Stimulated activated CD4-positive, alpha-beta T cell treated with anti-CD3 and anti-CD28 coated beads, TNF-alpha, amount 100 ng/mL, for 24 hours (primary cell): ENCODE results near the gene VPS54.
"Not testable (repeated sequence)": the region's sequence is repeated elsewhere in the genome, so short reads cannot be mapped to it uniquely, and the experiment has no call there.

Experiments
- DNase-seq, 3 experiments: peaks; one replicate each; pipeline ENCODE4 v3.0.0-alpha.2; 2020; ENCODE audit warnings: low read depth in 3 of 3

Gene VPS54

GRCh38 chr2:63993871-63994270, 25.4 kb downstream of the VPS54 start:
- no peak for DNase-seq

GRCh38 chr2:63993130-63993584, 26.1 kb downstream of the VPS54 start:
- not testable (repeated sequence) for DNase-seq

GRCh38 chr2:63992061-63992685, 27.1 kb downstream of the VPS54 start:
- DNase-seq: no peak

DNA sequence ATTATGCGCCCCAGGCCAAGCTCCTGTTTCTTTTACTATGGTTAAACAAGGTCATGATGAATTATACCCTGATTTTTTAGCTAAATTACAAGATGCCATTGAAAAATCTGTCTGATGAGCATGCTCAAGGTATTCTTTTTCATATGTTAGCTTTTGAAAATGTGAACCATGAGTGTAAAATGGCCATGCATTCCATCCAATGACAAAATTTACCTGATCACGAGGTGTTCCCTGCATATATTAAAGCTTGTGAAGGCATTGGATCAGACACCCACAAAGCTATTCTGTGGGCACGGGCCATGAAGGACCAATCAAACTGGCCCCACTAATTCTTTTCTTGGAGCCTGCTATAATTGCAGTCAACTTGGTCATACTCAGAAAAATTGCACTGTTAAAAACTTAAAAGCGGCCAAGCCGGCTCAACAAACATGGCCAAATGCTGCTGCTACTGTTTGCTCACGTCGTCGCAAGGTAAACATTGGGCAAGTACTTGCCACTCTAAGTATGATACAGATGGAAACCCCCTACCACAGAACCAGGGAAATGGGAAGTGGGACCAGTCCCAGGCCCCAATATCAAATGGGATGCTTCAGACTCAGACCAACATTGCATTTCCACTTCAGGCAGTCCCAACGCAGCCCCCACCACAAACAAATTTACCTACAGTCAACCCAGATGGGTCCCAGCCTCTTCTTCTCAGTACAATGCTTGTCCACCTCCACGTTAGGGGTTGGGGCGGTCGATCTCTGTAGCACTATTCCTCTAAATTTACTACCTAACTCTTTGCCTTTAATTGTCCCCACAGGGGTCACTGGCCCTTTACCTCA, 27.8 kb downstream of the VPS54 start:
- DNase-seq: not testable (repeated sequence)

- no peak for DNase-seq
Observed at GRCh38 chr2:63990072-63990471, 29.2 kb downstream of the VPS54 start.

GRCh38 chr2:63988842-63989436, 30.3 kb downstream of the VPS54 start:
- not testable (repeated sequence) for DNase-seq

GRCh38 chr2:63984606-63985359, 34.4 kb downstream of the VPS54 start:
- no peak for DNase-seq

DNA sequence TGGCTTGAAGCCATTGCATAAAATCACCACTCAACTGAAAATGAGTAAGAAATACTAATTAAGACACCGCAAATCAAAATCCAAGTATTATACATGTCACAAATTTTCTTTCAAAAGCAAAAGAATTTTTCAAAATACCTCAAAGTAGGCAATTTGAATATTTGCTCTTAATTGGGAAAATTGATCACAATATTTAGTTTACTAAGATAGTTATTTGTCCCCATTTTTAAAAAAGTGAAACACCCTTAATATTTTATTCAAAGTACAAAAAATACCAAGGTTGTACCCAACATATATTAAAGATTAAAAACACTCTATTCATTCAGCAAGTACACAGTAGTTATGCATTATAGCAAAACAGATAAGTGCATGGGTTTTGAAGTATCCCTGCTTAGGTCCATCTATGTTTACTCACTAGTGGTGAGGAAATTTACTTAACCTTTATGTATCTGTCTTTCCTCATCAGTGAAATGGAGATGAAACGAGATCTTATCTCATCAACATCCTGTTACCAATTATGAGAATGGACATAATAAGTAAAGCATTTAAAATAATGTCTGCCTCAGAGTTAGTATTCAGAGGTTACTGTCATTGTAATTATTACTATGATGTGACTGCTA, 35.1 kb downstream of the VPS54 start:
- DNase-seq: no peak

GRCh38 chr2:63982335-63982734, 36.9 kb downstream of the VPS54 start:
- DNase-seq: no peak

GRCh38 chr2:63981702-63982103, 37.5 kb downstream of the VPS54 start:
- no peak for DNase-seq

DNA sequence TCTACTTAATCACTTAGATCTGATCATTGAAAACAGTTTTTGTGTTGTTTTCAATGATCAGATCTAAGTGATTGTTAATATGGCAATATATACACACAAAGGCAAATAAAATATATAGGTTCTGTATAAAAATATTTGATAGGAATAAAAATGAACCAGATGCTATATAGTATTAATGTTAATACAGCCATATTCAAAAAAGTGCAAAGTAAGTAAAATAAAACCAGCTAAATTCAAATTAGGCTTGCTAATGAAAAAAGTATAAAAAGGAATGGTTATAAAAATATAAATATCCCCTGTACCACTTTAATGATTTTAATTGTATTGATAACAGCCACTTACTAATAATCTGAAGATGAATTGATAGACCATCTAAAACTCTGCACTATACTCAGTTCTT, 38.4 kb downstream of the VPS54 start:
- DNase-seq: no peak

- DNase-seq: peak in 1 of 3 experiments; percentile 20
Observed at GRCh38 chr2:63977904-63978303, 41.3 kb downstream of the VPS54 start.

DNA sequence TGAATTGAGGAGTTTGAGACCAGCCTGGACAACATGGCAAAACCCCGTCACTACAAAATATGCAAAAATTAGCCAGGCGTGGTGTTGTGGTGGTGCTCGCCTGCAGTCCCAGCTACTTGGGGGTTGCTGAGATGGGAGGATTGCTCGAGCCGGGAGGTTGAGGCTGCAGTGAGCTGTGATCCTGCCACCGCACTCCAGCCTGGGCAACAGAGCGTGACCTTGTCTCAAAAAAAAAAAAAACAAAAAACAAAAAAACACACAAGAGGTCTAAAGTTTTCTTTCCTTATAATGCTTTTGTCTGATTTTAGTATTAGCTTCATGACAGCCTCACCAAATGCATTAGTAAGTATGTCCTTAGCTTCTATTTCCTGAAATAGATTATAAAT, 43.1 kb downstream of the VPS54 start:
- DNase-seq: no peak

GRCh38 chr2:63975437-63976124, 43.6 kb downstream of the VPS54 start:
- peak in 1 of 3 experiments; percentile 11 for DNase-seq

GRCh38 chr2:63975036-63975435, 44.2 kb downstream of the VPS54 start:
- DNase-seq: not testable (repeated sequence)

- no peak for DNase-seq
Observed at GRCh38 chr2:63962186-63962585, 57.0 kb downstream of the VPS54 start.

DNA sequence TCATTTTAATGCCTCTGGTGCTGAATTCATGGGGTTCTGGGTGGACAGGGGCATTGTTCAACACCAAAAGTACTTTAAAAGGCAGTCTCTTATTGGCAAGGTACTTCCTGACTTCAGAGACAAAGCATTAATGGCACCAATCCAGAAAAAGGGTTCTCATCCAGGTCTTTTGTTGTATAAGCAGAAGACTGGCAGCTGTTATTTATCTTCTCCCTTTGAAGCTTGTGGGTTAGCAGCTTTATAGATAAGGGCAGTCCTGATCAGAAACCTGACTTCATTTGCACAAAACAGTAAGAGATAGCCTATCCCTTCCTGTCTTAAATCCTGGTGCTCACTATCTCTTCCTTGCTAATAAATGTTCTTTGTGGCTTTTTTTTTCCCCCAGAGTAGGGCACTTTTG, 68.8 kb downstream of the VPS54 start:
- no peak for DNase-seq

DNA sequence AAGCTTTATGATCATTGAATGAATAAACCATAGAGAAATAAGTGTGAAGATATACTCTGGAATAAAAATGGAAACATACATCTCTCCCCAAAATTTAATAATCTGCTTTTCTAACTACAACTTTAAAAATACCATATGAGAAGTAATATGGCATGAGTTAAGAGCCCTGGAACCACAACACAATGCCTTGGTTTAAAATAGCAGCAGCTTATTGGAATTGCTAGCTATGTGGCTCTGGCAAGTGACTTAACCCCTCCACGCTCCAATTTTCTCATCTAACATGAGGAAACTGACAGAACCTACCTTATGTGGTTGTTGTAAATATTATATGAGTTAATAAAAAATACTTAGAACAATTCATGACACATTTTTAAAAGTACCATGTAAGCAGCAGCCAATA, 76.4 kb downstream of the VPS54 start:
- no peak for DNase-seq

DNA sequence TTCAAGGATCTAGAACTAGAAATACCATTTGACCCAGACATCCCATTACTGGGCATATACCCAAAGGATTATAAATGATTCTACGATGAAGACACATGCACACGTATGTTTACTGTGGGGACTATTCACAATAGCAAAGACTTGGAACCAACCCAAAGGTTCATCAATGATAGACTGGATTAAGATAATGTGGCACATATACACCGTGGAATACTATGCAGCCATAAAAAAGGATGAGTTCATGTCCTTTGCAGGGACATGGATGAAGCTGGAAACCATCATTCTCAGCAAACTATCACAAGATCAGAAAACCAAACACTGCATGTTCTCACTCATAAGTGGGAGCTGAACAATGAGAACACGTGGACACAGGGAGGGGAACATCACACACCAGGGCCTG, 87.1 kb downstream of the VPS54 start:
- DNase-seq: not testable (repeated sequence)

- DNase-seq: no peak
Observed at GRCh38 chr2:63926815-63927214, 92.4 kb downstream of the VPS54 start.

DNA sequence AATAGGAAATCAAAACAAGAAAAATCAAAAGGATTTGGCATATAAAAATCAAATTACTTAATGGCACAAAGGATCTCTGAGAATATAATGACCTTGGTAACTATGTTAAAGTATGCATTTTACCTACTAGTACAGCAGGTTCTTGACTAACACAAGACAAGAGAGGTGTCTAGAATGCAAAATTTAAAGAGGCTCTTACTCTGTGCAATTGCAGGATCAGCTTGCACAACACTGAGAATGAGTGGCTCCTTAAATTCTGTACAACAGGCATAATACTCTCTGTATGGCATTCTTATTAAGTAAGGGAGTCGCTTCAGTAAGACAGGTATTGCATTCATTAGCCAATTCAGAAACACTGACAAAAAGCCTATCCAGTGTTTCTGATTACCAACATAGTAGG, 104.9 kb downstream of the VPS54 start:
- no peak for DNase-seq
